MCF 10A (cell line): Measurements from ENCODE around the gene SHCBP1L. TPM values are rescaled to one million over a fixed set of nuclear protein-coding genes. Genes with fewer than 3 reads are reported as not detected.
"Not testable (repeated sequence)": the region's sequence is repeated elsewhere in the genome, so short reads cannot be mapped to it uniquely, and the experiment has no call there.

Experiments used
- BruUV-seq: library from RNA; stranded (reverse); fragments of 400-500 nt; replicated peaks from 2 replicates; lab custom pipeline; 2021; lab: Mats Ljungman, UMichigan
- CTCF ChIA-PET: fragments of 300-600 bp; sonication (Branson Sonifier 250); formaldehyde crosslinking; extraction: SDS; loops from one replicate; lab custom pipeline; 2021; ENCODE audit warnings: antibody characterized with exemption, inconsistent platforms; lab: Yijun Ruan, JAX
- POLR2A ChIA-PET: fragments of 300-600, 350-650 bp; sonication (Branson Sonifier 250); formaldehyde crosslinking; extraction: SDS; loops from one replicate; lab custom pipeline; 2020; ENCODE audit warnings: antibody characterized with exemption, inconsistent platforms; lab: Yijun Ruan, JAX
- DNase-seq: peaks from one replicate; pipeline ENCODE4 v3.0.0-alpha.2; 2018; ENCODE audit not compliant: unreplicated experiment
- H3K27ac Mint-ChIP-seq: one replicate; pipeline ENCODE4 v1.8.0; 2022; ENCODE audit warnings: mild to moderate bottlenecking, low read depth, mixed read lengths; ENCODE audit not compliant: unreplicated experiment
- H3K27me3 Mint-ChIP-seq: one replicate; pipeline ENCODE4 v1.8.0; 2022; ENCODE audit warnings: mixed read lengths; ENCODE audit not compliant: insufficient read depth, unreplicated experiment
- H3K36me3 Mint-ChIP-seq: one replicate; pipeline ENCODE4 v1.8.0; 2022; ENCODE audit warnings: mild to moderate bottlenecking, moderate library complexity, mixed read lengths; ENCODE audit not compliant: insufficient read depth, unreplicated experiment
- H3K4me1 Mint-ChIP-seq: one replicate; pipeline ENCODE4 v1.8.0; 2022; ENCODE audit warnings: mixed read lengths; ENCODE audit not compliant: insufficient read depth, unreplicated experiment
- H3K4me3 Mint-ChIP-seq: one replicate; pipeline ENCODE4 v1.8.0; 2022; ENCODE audit warnings: mild to moderate bottlenecking, moderate library complexity, mixed read lengths; ENCODE audit not compliant: unreplicated experiment
- H3K9me3 Mint-ChIP-seq: one replicate; pipeline ENCODE4 v1.8.0; 2022; ENCODE audit warnings: mixed read lengths; ENCODE audit not compliant: unreplicated experiment
- CTCF ChIP-seq: fragments of 200-600 bp; IDR thresholded peaks from one replicate; pipeline ENCODE4 v1.8.0; 2022; ENCODE audit warnings: antibody characterized with exemption, mild to moderate bottlenecking; ENCODE audit not compliant: unreplicated experiment
- intact Hi-C: fragments of 100-400 bp; cut with micrococcal nuclease; formaldehyde crosslinking; loops from 2 replicates; pipeline ENCODE4 v1.14.1; 2022
- total RNA-seq: library from RNA; stranded (reverse); gene quantifications from 2 replicates; pipeline ENCODE4 v1.2.3, GENCODE V29; 2022

The SHCBP1L gene
- total RNA-seq, 1 experiment from 2014 or later: not detected

GRCh38 chr1:182913401-182913800 is 39.6 kb downstream of the SHCBP1L start:
- BruUV-seq: no TSS peak
- intact Hi-C loops: no loop called here

GRCh38 chr1:182910143-182910542 is 42.8 kb downstream of the SHCBP1L start:
- BruUV-seq: no TSS peak
- DNase-seq: no peak
- Mint-ChIP-seq H3K27me3 (peaks cover 11% of the 10 kb centered on the region), H3K4me1 (no peaks in the 10 kb centered on the region), H3K4me3 (no peak overlapping the region), H3K27ac (no peak overlapping the region), H3K36me3 (no peaks in the 10 kb centered on the region), H3K9me3 (no peaks in the 10 kb centered on the region)
- intact Hi-C loops: no loop called here
- TF ChIP-seq CTCF: no peak
- ChIA-PET CTCF (interaction anchor here (0.8 to 2.2 kb wide), 3 partner anchors 11 to 30 kb away, joined by 3 to 10 read pairs (median 4); no protein-coding TSS in a partner anchor), POLR2A (no interaction called here)

More at GRCh38 chr1:182913401-182913800, 39.6 kb downstream of the SHCBP1L start:
- ChIA-PET POLR2A (interaction anchor here (0.6 kb wide), 1 partner anchor 935 kb away, joined by 3 read pairs; no protein-coding TSS in a partner anchor), CTCF (no interaction called here)
- TF ChIP-seq CTCF: no peak
- DNase-seq: no peak
- Mint-ChIP-seq H3K36me3 (no peaks in the 10 kb centered on the region), H3K9me3 (no peaks in the 10 kb centered on the region), H3K27ac (no peak overlapping the region), H3K4me3 (no peak overlapping the region), H3K4me1 (peaks cover 4% of the 10 kb centered on the region), H3K27me3 (peaks cover 4% of the 10 kb centered on the region)

GRCh38 chr1:182909578-182909977 is 43.4 kb downstream of the SHCBP1L start:
- CTCF ChIA-PET: interaction anchor here (0.8 to 2.2 kb wide), 2 partner anchors 12 to 30 kb away, joined by 3 to 10 read pairs; no protein-coding TSS in a partner anchor
- no peak for DNase-seq
- no peaks in the 10 kb centered on the region for H3K4me1 Mint-ChIP-seq
- POLR2A ChIA-PET: no interaction called here
- intact Hi-C loops: no loop called here
- no peaks in the 10 kb centered on the region for H3K36me3 Mint-ChIP-seq
- peaks cover 11% of the 10 kb centered on the region for H3K27me3 Mint-ChIP-seq
- no peak overlapping the region for H3K4me3 Mint-ChIP-seq
- no TSS peak for BruUV-seq
- no peak overlapping the region for H3K27ac Mint-ChIP-seq
- TF ChIP-seq CTCF: no peak
- H3K9me3 Mint-ChIP-seq: no peaks in the 10 kb centered on the region

GRCh38 chr1:182905321-182905720 is 47.6 kb downstream of the SHCBP1L start:
- ChIA-PET CTCF (no interaction called here), POLR2A (interaction anchor here (0.7 to 3.9 kb wide), 2 partner anchors 16 to 25 kb away, joined by 3 to 19 read pairs; no protein-coding TSS in a partner anchor)
- Mint-ChIP-seq H3K4me3 (no peak overlapping the region), H3K36me3 (no peaks in the 10 kb centered on the region), H3K27me3 (peaks cover 11% of the 10 kb centered on the region), H3K4me1 (no peaks in the 10 kb centered on the region), H3K9me3 (no peaks in the 10 kb centered on the region), H3K27ac (no peak overlapping the region)
- DNase-seq: no peak
- intact Hi-C loops: no loop called here
- no peak for TF ChIP-seq CTCF
- BruUV-seq: no TSS peak

GRCh38 chr1:182901946-182902345 is 51.0 kb downstream of the SHCBP1L start:
- H3K4me3 Mint-ChIP-seq, DNase-seq, CTCF ChIA-PET, H3K9me3 Mint-ChIP-seq, intact Hi-C loops, H3K27me3 Mint-ChIP-seq, BruUV-seq, H3K27ac Mint-ChIP-seq, H3K36me3 Mint-ChIP-seq, H3K4me1 Mint-ChIP-seq: not testable (repeated sequence)
- POLR2A ChIA-PET: interaction anchor here (3.9 kb wide), 1 partner anchor 12 kb away, joined by 19 read pairs; no protein-coding TSS in a partner anchor
